Measurements from ENCODE around the gene CLIC6.

Gene CLIC6

GRCh38 chr21:34668803-34669148 is at the start of gene CLIC6:
Gene CLIC6, plus strand, starts transcription at chr21:34668994. Its CDS starts 395 bp downstream, at chr21:34669389.
- DNase-seq, result no peak

GRCh38 chr21:34619841-34620665 is 48.7 kb upstream of the CLIC6 start:
- DNase-seq, result no peak

- no peak for DNase-seq
Observed at GRCh38 chr21:34621434-34622350, 47.1 kb upstream of the CLIC6 start.

- DNase-seq, result no peak
Observed at GRCh38 chr21:34623516-34623915, 45.3 kb upstream of the CLIC6 start.

- no peak for DNase-seq
Observed at GRCh38 chr21:34625030-34625593, 43.7 kb upstream of the CLIC6 start.

- DNase-seq, result no peak
Observed at GRCh38 chr21:34626131-34626530, 42.7 kb upstream of the CLIC6 start.

GRCh38 chr21:34630536-34631143 is 38.2 kb upstream of the CLIC6 start:
- DNase-seq, result peak; percentile 11

- no peak for DNase-seq
Observed at GRCh38 chr21:34632498-34632897, 36.3 kb upstream of the CLIC6 start.

- peak; percentile 7 for DNase-seq
Observed at GRCh38 chr21:34635307-34635706, 33.5 kb upstream of the CLIC6 start.

- no peak for DNase-seq
Observed at GRCh38 chr21:34636961-34637360, 31.8 kb upstream of the CLIC6 start.

GRCh38 chr21:34639250-34639649 is 29.5 kb upstream of the CLIC6 start:
- no peak for DNase-seq

- peak; percentile 52 for DNase-seq
Observed at GRCh38 chr21:34639882-34640788, 28.7 kb upstream of the CLIC6 start.

GRCh38 chr21:34640858-34641257 is 27.9 kb upstream of the CLIC6 start:
- DNase-seq, result no peak

- no peak for DNase-seq
Observed at GRCh38 chr21:34642211-34643075, 26.4 kb upstream of the CLIC6 start.

- DNase-seq, result no peak
Observed at GRCh38 chr21:34644825-34645224, 24.0 kb upstream of the CLIC6 start.

GRCh38 chr21:34647555-34647954 is 21.2 kb upstream of the CLIC6 start:
- no peak for DNase-seq

- DNase-seq, result no peak
Observed at GRCh38 chr21:34648739-34649297, 20.0 kb upstream of the CLIC6 start.

- DNase-seq, result no peak
Observed at GRCh38 chr21:34649400-34649799, 19.4 kb upstream of the CLIC6 start.

GRCh38 chr21:34650861-34651431 is 17.8 kb upstream of the CLIC6 start:
- DNase-seq, result no peak

GRCh38 chr21:34651642-34652041 is 17.2 kb upstream of the CLIC6 start:
- DNase-seq, result no peak
